ENCODE data around the gene CCDC82.

CCDC82 gene

DNA sequence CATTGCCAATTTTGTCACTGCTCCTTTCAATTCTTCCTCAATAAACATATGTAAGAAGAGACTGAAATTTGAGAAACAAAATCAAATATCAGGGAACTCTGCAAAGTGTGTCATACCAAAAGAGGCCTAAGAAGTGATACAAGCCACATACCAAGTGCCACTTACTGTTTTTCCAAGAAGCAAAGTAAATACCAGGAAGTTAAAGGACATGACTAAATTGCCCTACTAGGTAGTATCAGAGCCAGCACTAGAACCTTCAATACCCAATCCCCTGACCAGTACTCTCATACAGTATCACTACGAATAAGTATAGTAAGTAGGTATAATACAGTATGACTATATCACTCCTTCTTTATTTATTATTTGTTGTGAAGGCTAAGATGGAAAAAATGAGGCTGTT is 60.3 kb downstream of the CCDC82 start:
- DNase-seq (ENCODE audit: low spot score), result no peak

DNA sequence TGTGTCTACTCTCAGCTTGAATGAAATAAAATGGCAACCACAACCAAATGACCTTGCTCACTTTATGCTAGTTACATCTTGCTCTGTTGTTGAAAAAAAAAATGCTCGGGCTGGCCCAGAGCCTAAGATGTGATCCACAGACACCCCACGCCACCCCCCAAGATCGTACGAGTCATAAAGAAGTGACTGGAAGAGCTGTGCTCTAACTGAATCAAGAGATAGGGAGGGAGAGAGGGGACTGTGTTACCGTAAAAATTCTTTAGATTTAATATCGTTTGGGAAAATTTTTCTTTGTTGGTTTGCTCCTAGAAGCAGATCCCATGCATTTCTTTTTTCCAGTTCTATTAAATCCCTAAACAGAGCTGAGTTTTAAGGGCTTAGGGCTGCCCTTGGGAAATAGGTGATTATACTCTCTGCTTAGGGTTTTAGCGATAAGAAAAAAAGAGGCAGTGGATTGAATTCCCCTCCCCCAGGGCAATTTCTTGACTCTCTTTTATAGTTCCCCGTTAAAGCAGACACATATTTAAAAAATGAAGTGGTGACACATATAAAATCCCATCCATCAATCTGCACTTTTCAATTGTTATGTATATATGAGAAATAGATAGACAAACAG is 61.2 kb downstream of the CCDC82 start:
- no peak for DNase-seq (ENCODE audit: low spot score)

DNA sequence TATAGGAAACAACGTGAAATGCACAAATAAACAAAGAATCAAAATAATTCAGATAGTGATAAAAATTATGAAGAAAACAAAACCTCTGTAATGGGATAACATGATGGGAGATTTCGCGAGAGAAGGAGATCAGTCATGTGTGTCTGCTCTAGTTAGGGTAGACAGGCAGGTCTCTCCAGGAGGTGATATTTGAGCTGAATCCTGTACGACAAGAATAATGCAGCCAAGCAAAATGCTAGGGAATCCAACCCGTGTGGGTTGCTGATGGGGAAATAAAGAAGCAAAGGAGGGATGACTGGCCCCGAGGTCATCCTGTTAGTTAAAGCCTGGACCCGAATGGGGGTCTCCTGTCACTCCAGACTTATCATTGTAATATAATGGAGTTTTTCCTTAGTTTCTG is 62.8 kb downstream of the CCDC82 start:
- no peak for DNase-seq (ENCODE audit: low spot score)

DNA sequence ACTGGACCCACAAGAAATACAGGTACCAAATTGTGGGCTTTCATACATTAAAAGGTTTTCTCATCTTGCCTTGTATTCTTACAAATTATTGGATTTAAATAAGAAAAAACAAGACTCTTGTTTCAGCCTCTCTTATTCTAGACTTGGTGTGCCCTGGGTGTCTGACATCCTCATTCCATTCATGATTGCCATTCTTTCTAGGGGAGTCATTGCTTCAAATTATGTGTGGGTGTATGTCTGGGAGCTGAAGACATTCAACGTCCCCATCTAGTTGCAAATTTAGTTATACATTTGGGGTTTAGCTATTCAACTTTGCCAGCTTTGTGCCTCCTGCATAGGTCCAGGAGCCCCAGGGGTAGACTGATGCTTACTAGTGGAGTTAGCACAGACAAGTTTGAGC is 64.8 kb downstream of the CCDC82 start:
- DNase-seq (ENCODE audit: low spot score), result peak; percentile 68

DNA sequence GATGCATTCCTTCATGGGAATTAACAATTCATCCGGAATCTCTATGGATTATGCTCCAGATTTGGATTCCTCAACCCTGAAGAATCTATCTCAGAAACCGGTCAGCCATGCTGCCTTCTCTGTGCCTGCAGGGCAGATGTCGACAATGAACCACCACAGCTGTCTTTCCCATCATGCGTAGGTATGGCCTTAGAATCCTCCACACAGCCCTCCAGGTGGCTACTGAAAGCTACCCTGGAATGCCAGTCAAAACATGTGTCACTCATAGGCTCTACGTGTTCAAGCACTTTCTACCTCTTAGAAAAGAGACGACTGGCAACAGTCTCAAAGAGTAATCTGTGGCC is 66.1 kb downstream of the CCDC82 start:
- DNase-seq (ENCODE audit: low spot score), result no peak

DNA sequence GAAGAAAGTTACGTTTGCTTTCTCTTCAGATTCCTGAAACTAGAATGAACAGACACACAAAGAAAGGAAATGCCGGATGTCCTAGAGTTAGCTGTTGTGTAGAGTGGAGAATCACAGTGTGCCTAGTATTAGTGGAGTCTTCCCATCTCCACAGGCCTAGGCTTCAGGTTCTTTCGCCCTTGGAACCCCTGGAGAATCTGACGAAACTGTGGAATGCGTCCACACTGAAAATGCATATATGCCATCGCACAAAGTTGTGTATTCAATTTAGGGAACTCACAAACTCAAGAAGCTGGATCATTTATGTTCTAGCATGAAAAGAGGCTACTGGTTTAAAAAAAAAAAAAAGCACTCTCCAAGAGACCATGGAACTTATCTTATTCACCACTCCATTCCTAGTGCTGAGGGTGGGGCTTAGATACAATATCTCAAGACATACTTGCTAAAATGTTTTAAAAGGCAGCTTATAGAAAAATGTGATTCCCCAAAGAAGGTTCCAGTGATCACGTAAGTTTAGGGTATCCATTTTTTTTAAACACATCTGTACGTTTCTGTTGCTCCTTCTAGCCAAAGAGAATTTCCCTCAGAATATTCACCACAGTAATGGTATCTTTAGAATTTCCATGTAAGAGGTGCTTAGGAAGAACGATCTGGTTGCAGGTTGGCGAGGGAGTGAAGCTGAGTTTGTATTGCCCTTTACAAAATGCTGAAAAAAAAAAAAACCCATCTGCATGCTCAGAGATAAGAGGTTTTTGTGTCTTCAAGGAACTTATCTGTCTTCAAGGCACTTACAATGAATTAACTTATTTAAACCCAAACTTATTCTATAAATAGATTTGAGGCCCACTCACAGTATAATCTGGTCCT is 66.7 kb downstream of the CCDC82 start:
- no peak for DNase-seq (ENCODE audit: low spot score)

DNA sequence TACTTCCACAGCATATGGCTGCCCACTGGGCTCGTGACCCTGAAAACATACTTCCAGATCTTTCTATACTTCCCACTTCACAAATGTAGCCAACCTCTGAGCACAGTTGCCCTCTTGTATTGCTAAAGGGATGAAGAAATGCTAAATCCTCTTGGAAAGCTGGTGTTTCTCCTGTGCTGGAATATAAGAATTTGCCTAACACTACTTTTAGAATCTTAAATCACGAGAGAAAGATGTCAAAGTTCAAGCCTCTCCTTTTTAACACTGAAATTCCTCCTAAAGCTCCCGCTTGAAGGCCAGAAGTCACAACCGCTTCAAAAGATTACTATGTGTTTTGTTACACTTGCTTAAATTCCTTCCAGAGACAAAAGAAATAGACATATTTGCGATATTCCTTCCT is 68.6 kb downstream of the CCDC82 start:
- no peak for DNase-seq (ENCODE audit: low spot score)

DNA sequence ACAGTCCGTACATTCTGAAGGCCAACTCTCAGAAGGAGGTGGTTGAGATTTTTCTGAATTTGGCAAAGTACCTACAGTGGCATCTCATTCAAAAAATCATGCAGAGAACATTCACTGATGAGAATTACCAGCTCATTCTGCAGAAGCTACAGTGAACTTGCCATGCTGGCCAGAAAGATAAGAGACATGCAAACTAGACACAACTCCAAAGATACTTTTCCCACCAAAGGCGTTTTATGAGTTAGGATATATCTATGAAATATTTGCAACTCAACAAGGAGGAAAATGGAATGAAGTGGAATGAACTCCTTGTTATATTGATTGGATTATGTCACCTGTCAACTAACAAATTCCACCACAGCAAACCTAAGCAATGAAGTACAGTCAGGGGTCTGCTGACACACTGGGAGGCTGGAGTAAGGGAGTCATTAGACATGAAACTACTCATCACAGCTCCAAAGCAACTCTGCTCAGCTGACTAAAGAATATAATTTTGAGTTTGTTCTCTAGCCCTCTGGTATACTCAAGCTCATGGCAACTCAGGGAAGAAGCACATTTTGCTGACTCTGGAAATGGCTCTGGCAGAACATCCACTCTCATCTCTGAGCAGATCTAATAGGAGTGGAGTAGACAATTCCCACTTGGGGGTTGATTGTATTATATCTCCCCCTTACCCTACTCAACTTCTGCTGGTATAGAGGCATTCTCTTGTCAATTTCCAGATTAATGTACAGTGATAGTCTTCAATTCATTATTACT is 69.6 kb downstream of the CCDC82 start:
- DNase-seq (ENCODE audit: low spot score), result no peak

DNA sequence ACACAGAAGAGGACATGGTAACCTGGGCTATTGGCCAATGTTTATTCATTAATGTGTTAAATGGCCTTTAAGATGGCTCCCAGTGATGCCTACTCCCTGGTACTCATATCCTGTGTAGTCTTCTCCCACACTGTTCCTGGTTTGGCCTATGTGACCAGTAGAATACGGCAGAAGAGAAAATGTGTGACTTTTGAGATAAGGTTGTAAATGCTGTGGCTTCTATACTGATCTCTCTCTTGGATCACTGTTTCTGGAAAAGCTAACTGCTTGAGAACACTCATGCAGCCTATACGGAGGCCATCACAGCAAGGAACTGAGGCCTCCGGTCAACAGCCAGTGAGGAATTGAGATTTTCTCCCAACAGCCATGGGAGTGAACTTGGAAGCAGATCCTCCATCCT is 70.9 kb downstream of the CCDC82 start:
- no peak for DNase-seq (ENCODE audit: low spot score)

DNA sequence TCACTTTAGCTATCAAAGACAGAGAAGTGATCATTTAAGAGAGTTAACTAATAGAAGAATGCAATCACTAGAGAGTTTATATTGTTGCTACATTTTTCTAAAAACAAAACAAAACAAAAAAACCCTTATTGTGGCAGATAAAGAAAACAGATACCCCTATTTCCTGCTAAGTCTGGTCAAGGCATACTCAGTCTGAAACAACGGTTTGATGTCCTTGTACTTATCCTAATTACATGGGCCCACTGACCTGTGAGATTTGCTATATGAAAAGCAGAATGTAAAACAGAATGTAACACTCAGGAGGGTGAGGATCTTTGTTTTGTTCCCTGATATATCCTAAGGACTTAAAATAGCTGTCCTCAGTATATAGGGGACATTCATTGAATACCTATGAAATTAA is 71.3 kb downstream of the CCDC82 start:
- no peak for DNase-seq (ENCODE audit: low spot score)

DNA sequence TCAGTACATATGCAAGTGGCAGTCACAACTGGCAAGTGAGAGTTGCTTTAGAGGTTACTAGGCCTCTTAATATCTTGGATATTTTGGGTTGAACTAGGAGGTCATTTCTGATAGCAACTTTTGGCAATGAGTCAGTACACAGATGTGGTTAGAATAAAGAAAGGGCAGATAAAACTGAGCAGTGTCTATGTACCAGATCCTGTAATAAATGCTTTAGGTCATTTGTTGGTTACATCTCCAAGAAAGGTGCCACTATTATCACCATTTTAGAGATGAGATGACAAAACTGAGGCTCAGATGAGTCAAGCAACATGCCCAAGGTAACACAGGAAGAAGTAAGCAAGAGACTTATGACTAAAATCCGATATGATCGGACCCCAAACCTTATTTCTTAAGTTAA is 71.7 kb downstream of the CCDC82 start:
- no peak for DNase-seq (ENCODE audit: low spot score)

DNA sequence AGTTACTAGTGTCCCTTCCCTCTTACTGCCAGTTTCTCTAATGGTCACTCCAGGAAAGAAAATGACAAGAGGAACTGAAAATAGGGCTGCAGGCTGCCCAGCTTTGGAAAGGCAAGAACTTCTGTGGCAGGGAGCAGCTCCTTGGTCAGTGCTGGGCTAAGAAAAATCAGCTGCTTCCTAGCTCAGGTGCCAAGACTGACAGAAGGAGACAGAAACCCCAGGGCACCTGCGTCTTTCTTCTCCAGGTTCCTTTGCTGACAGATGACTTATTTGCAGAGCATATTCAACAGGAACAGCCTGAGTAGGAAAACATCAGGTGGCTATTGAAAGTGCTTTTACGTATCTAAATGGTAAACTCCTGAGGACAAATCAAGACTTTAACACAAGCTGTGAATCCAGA is 72.1 kb downstream of the CCDC82 start:
- no peak for DNase-seq (ENCODE audit: low spot score)

DNA sequence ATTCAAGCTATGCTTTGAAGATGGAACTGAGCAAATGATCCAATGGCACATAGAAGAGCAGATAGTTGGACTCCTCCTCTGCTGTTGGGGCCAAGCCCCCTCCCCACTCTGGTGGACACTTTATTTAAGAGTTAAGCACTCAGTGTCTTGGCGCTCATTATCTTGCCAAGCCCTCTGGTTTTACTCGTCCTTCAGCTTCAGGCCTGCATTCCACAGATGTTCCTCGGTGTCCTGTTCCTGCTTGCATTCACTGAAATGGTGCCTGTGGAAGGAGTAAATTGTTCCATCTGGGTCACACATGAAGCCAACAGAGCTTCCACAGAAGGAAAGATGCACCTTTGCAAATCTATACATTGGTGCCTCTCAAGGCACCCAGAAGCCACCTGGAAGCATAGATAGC is 72.8 kb downstream of the CCDC82 start:
- DNase-seq (ENCODE audit: low spot score), result no peak

DNA sequence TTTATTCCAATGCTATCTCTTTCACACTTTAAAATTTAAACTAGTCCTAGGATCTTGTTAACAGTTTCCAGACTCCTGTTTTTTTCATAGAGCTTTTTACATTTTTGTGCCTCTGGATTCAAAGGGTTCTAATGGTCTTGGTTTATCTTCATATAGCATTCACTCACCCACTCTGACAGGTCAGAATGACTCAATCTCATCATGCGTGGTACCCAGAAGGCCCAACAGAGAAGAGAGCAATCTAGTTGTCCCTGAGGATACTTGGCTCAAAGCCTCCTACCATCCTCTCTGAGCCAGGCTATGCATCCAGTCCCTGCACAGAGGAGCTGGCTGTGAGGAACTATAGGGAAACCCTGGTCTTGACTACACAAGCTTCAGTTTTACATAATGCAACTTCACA is 74.2 kb downstream of the CCDC82 start:
- DNase-seq (ENCODE audit: low spot score), result no peak

DNA sequence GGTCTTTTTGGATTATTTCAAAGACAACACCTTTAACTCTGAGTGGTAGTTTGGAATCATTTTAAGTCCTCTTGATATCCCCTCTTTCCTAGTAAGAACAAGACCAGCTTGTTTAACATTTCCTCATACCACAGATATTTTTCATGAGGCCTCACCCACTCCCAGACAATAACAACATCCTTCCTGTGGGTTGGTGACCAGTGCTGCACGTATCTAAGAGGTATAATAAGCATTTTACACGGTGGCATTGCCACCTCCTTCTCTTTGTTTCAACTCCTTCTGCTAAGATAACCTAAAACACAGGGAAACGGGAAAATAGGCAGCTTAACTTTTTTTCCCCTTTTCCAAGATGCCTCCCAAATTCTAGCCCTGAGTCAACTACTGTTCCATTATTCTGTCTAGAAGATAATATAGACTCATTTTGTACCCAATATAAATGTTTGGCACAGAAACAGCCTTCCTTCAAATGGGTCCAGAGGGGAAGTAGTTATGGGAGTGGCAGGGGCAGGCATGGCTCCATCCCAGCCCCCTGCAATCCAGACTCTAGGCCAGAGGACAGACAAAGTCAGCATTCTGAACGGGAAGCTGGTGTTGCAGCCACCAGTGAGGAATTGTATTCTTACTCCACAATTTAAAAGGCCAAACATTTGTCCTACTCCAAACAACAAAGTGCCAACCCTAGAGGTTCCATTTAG is 75.2 kb downstream of the CCDC82 start:
- DNase-seq (ENCODE audit: low spot score), result no peak

DNA sequence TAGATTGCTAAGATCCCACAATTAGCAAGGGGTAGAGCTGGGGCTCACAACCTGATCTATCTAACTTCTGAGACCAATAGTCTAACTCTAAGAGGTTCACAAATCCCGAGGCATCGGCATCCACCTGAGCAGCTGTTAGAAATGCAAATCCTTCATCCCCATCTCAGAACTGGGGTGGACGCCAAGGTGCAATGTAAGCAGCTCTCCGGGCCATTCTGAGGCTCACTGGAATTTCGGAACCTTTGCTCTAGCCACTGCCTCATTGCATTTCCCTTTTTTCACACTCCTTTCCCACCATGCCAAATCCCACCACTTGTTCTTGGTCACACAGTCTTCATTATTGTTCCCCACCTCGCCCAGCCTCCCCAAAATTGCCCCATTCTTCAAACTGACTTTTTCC is 76.5 kb downstream of the CCDC82 start:
- DNase-seq (ENCODE audit: low spot score), result no peak

DNA sequence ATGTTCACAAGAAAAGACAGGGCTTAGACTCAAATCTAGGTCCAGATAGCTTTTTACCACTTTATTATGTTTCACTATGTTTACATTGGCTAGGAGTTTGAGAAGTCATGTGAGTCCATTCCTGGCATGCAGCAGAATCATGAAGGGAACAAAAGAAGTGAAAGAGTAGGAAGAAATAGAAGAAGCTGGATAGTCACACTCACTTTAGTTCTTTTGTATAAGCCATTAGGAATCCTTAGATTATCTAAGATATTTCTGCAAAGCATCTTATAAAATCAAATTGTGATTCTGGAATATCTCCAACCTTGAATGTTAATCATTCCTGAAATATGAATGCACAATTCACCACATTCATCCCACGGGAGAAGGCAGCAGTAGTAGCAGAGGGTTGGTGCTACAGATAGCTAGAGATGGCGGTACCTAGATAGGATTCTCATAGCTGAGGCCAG is 78.6 kb downstream of the CCDC82 start:
- no peak for DNase-seq (ENCODE audit: low spot score)

DNA sequence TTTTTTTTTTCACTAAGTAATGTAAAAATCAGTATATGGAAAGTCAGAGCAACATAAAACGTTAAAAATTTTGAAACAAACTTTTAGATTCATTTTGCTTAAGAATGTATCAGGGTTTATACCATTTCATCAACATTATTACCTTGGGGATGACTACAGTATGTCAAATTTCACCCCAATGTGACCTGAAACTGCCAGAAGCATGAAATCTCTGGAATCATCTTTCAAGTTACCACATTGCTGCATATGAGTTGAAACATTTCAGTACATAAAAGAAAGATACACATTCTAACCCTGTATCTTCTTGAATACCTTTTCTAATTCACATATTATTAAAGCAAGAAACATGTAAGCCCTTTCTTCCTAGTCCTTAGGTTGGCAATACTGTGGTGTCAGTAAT is 79.5 kb downstream of the CCDC82 start:
- DNase-seq (ENCODE audit: low spot score), result no peak

DNA sequence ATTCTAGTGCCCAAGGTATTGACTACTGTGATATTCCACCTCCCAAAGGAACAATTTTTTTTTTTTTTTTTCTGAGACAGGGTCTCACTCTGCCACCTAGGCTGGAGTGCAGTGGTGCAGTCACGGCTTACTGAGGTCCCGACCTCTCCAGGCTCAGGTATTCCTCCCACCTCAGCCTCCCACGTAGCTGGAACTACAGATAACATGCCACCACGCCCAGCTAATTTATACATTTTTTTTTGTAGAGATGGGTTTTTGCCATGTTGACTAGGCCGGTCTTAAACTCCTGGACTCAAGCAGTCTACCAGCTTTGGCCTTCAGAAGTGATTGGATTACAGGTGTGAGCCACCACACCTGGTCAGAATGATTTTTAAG is 80.1 kb downstream of the CCDC82 start:
- no peak for DNase-seq (ENCODE audit: low spot score)

DNA sequence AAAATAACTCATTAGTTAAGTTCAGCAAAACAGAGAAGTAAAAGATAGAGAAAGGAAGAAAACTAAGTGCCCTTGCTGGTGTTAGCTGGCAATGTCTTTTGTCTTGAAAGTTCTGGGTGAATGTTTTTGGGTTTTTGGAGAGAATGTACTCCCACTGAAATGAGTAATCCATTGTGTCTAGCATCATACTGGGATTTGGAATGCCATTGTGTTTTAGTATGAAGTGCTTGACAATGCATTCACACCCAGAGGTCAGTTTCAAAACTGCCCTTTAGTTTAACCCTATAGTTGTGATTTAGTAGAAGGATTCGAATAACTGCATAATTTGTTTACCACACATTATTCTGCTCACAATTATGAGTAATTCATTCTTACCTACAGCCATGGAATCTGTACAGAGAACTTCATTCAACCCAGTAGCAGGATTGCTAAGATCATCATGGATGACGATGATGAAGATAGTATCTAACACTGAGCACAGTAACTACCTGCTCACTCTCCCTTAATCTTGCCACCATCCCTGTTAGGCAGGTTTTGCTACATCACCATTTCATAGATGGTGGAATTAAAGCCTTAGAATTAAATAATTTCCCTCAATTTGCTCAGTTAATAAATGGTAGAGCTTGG is 80.6 kb downstream of the CCDC82 start:
- no peak for DNase-seq (ENCODE audit: low spot score)

DNA sequence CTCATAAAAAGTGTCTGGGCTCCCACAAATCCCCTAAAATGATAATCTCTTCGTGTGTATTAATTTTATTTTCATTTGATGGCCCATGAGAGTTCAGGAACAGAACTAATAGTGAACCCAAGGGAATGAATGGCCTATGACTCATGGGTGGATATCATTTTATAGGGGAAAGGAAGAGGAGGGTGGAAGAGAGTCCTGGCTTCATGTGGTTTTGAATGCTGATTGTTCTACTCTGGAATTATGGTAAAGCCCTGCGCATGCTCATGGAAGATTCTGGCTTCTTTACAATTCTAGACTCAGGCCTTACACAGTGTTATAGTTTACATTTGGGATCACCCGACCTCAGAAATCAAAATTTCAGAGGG is 82.0 kb downstream of the CCDC82 start:
- peak; percentile 45 for DNase-seq (ENCODE audit: low spot score)

All from hepatic stellate cell (primary cell).